ENCODE measurements around the gene ANKRD11. TPM values are rescaled to one million over a fixed set of nuclear protein-coding genes. Genes with fewer than 3 reads are reported as not detected.
A peak's percentile ranks its signal among the peaks of the same experiment; 100 is the strongest.

Gene ANKRD11
- polyA plus RNA-seq, 1 donor: 72.7 TPM

GRCh38 chr16:89324056-89325010, 166.0 kb downstream of the ANKRD11 start:
- DNase-seq: no peak

- DNase-seq: no peak
Observed at GRCh38 chr16:89323120-89323960, 167.0 kb downstream of the ANKRD11 start.

- peak; percentile 59 for DNase-seq
Observed at GRCh38 chr16:89322321-89323119, 167.8 kb downstream of the ANKRD11 start.

- no peak for DNase-seq
Observed at GRCh38 chr16:89320782-89321501, 169.4 kb downstream of the ANKRD11 start.

GRCh38 chr16:89319886-89320781, 170.2 kb downstream of the ANKRD11 start:
- peak; percentile 32 for DNase-seq

- no peak for DNase-seq
Observed at GRCh38 chr16:89319631-89319885, 170.8 kb downstream of the ANKRD11 start.

- no peak for DNase-seq
Observed at GRCh38 chr16:89318871-89319630, 171.3 kb downstream of the ANKRD11 start.

GRCh38 chr16:89318430-89318758, 172.0 kb downstream of the ANKRD11 start:
- no peak for DNase-seq

GRCh38 chr16:89317729-89318429, 172.5 kb downstream of the ANKRD11 start:
- no peak for DNase-seq

- DNase-seq: no peak
Observed at GRCh38 chr16:89317101-89317671, 173.2 kb downstream of the ANKRD11 start.

GRCh38 chr16:89316701-89317100, 173.7 kb downstream of the ANKRD11 start:
- DNase-seq: no peak

GRCh38 chr16:89315791-89316581, 174.4 kb downstream of the ANKRD11 start:
- no peak for DNase-seq

- no peak for DNase-seq
Observed at GRCh38 chr16:89315271-89315670, 175.1 kb downstream of the ANKRD11 start.

- DNase-seq: no peak
Observed at GRCh38 chr16:89314854-89315253, 175.5 kb downstream of the ANKRD11 start.

GRCh38 chr16:89314357-89314756, 176.0 kb downstream of the ANKRD11 start:
- no peak for DNase-seq

GRCh38 chr16:89313583-89313982, 176.8 kb downstream of the ANKRD11 start:
- DNase-seq: no peak

- no peak for DNase-seq
Observed at GRCh38 chr16:89312598-89313299, 177.6 kb downstream of the ANKRD11 start.

GRCh38 chr16:89312194-89312593, 178.2 kb downstream of the ANKRD11 start:
- no peak for DNase-seq

Data from hindlimb muscle (tissue), 1 donor.